IMR-90 (cell line): ENCODE data around the gene ZNF3. TPM values are rescaled to one million over a fixed set of nuclear protein-coding genes. Genes with fewer than 3 reads are reported as not detected.

Experiments used
- CTCF ChIP-seq: conservative IDR thresholded peaks from 2 replicates; pipeline ENCODE4 v1.5.1; 2012; ENCODE audit warnings: mild to moderate bottlenecking, low read depth, low read length, improper control_type of control experiment
- FOS ChIP-seq: fragments of 150-350 bp; IDR thresholded peaks from 2 replicates; pipeline ENCODE4 v1.6.1; 2016; ENCODE audit warnings: low read depth, low read length
- polyA plus RNA-seq, 3 experiments: library from polyadenylated mRNA; depleted of rRNA; stranded (reverse); fragments of >200 nt; gene quantifications; 2 replicates each; pipeline ENCODE4 v1.2.3, GENCODE V29; 2012; ENCODE audit warnings: low replicate concordance in 1 of 3
- total RNA-seq: library from RNA; depleted of rRNA; stranded (reverse); fragments of >200 nt; gene quantifications from 2 replicates; pipeline ENCODE4 v1.2.3, GENCODE V29; 2012

The ZNF3 gene
- total and polyA plus RNA-seq, 2 of the 4 experiments (the other 2 are of a cell fraction), result 24.8 to 30.8 TPM

GRCh38 chr7:100081535-100082102, at the start of gene ZNF3 (continued):
- peak; percentile 95 for TF ChIP-seq CTCF
- TF ChIP-seq FOS, result peak; percentile 90
